HG02678 (cell line): Measurements from ENCODE around the gene TMEM225.
"Not testable (repeated sequence)": the region's sequence is repeated elsewhere in the genome, so short reads cannot be mapped to it uniquely, and the experiment has no call there.

ENCODE experiments used
- ATAC-seq: cut with Tn5 transposase; IDR thresholded peaks from one replicate; pipeline ENCODE4 v1.9.1; 2021; ENCODE audit warnings: mild to moderate bottlenecking, moderate library complexity; ENCODE audit not compliant: unreplicated experiment

The TMEM225 gene

GRCh38 chr11:123885570-123885969 lies at the start of gene TMEM225:
TMEM225 (minus strand) TSS chr11:123885670; CDS start chr11:123885425, 245 bp downstream.
- no peak for ATAC-seq

GRCh38 chr11:123924027-123924426 lies 38.6 kb upstream of the TMEM225 start:
- ATAC-seq: no peak

- no peak for ATAC-seq
Measured at GRCh38 chr11:123920943-123921342, 35.5 kb upstream of the TMEM225 start.

- ATAC-seq: no peak
Measured at GRCh38 chr11:123905826-123906225, 20.4 kb upstream of the TMEM225 start.

- ATAC-seq: no peak
Measured at GRCh38 chr11:123904932-123905331, 19.5 kb upstream of the TMEM225 start.

- ATAC-seq: peak; percentile 49
Measured at GRCh38 chr11:123903932-123904331, 18.5 kb upstream of the TMEM225 start.

GRCh38 chr11:123901867-123902266 lies 16.4 kb upstream of the TMEM225 start, which contains the start of gene OR8D4:
OR8D4 (plus strand) TSS chr11:123902167; CDS start chr11:123906432, 4,265 bp downstream.
- no peak for ATAC-seq

- ATAC-seq: no peak
Measured at GRCh38 chr11:123899792-123900191, 14.3 kb upstream of the TMEM225 start.

GRCh38 chr11:123892031-123892430 lies 6.6 kb upstream of the TMEM225 start:
- no peak for ATAC-seq

- no peak for ATAC-seq
Measured at GRCh38 chr11:123880912-123881311, 4.6 kb downstream of the TMEM225 start.

- not testable (repeated sequence) for ATAC-seq
Measured at GRCh38 chr11:123867795-123868194, 17.7 kb downstream of the TMEM225 start.

- ATAC-seq: not testable (repeated sequence)
Measured at GRCh38 chr11:123865293-123865692, 20.2 kb downstream of the TMEM225 start.

GRCh38 chr11:123859731-123860130 lies 25.7 kb downstream of the TMEM225 start:
- no peak for ATAC-seq

GRCh38 chr11:123856444-123856843 lies 29.0 kb downstream of the TMEM225 start:
- ATAC-seq: no peak

- no peak for ATAC-seq
Measured at GRCh38 chr11:123853038-123853437, 32.4 kb downstream of the TMEM225 start.

GRCh38 chr11:123852321-123852720 lies 33.1 kb downstream of the TMEM225 start:
- ATAC-seq: no peak

- ATAC-seq: no peak
Measured at GRCh38 chr11:123851110-123851509, 34.4 kb downstream of the TMEM225 start.

GRCh38 chr11:123841174-123841573 lies 44.3 kb downstream of the TMEM225 start:
- ATAC-seq: no peak

GRCh38 chr11:123839131-123839530 lies 46.3 kb downstream of the TMEM225 start:
- no peak for ATAC-seq

- ATAC-seq: no peak
Measured at GRCh38 chr11:123838659-123839058, 46.8 kb downstream of the TMEM225 start.

- no peak for ATAC-seq
Measured at GRCh38 chr11:123838199-123838598, 47.3 kb downstream of the TMEM225 start.

- ATAC-seq: no peak
Measured at GRCh38 chr11:123833095-123833494, 52.4 kb downstream of the TMEM225 start.
